Ecto neural progenitor cell (in vitro differentiated cells): ENCODE data around the gene FAF1.
A peak's percentile ranks its signal among the peaks of the same experiment; 100 is the strongest.
"Not testable (repeated sequence)": the region's sequence is repeated elsewhere in the genome, so short reads cannot be mapped to it uniquely, and the experiment has no call there.

Experiments used
- DNase-seq: peaks from one replicate; pipeline ENCODE4 v3.0.0-alpha.2; 2018; ENCODE audit warnings: low spot score

The FAF1 gene

DNA sequence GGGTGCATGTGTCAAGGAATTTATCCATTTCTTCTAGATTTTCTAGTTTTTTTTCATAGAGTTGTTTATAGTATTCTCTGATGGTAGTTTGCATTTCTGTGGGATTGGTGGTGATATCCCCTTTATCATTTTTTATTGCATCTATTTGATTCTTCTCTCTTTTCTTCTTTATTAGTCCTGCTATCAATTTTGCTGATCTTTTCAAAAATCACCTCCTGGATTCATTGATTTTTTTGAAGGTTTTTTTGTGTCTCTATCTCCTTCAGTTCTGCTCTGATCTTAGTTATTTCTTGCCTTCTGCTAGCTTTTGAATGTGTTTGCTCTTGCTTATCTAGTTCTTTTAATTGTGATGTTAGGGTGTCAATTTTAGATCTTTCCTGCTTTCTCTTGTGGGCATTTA lies 52.5 kb downstream of the FAF1 start:
- DNase-seq, result not testable (repeated sequence)

DNA sequence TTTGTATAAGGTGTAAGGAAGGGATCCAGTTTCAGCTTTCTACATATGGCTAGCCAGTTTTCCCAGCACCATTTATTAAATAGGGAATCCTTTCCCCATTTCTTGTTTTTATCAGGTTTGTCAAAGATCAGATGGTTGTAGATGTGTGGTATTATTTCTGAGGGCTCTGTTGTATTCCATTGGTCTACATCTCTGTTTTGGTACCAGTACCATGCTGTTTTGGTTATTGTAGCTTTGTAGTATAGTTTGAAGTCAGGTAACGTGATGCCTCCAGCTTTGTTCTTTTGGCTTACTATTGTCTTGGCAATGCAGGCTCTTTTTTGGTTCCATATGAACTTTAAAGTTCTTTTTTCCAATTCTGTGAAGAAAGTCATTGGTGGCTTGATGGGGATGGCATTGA lies 54.0 kb downstream of the FAF1 start:
- DNase-seq, result not testable (repeated sequence)

DNA sequence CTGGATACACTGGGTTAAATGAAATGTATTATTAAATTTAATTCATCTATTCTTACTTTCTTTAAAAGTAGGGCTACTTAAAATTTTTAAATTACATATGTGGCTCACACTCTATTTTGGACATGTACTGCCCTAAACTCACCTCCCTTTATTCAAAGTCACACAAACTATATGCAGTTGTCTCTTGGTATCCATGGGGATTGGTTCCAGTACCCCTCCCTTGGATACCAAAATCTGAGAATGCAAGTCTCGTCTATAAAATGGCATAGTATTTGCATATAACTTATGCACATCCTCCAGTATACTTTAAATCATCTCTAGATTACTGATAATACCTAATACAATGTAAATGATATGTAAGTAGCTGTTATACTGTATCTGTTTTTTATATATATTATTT lies 57.6 kb downstream of the FAF1 start:
- DNase-seq, result no peak

DNA sequence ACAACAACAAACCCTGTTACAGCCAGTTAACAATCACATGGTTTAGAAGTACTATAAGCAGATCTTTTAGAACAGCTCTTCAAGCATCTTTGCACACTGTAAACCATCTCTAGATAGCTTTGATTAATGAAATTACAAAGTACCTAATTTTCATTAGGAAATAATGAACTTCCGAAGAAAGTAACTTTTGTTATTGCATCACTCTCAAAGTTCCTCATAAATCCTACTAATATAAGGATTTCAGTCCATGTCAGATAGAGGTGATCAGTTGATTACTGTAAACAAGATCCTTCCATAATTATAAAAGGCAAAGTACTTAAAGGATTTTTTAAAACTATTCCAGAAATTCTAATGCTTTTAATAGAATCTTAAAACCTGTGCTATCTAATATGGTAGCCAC lies 58.2 kb downstream of the FAF1 start:
- no peak for DNase-seq

DNA sequence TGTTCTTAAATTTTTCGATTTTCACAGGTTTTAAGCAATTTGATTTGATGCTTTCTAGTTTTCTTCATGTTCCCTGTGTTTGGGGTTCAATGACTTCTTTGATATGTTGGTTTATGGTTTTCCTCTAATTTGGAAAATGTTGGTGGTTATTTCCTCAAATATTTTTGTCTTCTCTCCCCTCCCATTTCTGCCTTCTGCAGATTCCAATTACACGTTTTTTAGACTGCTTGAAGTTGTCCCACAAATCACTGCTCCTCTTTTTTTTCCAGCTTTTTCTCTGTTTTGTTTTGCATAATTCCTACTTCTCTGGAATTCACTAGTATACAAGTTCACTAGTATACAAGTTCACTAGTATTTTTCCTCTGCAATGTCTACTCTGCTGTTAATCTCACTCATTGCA lies 61.3 kb downstream of the FAF1 start:
- no peak for DNase-seq

DNA sequence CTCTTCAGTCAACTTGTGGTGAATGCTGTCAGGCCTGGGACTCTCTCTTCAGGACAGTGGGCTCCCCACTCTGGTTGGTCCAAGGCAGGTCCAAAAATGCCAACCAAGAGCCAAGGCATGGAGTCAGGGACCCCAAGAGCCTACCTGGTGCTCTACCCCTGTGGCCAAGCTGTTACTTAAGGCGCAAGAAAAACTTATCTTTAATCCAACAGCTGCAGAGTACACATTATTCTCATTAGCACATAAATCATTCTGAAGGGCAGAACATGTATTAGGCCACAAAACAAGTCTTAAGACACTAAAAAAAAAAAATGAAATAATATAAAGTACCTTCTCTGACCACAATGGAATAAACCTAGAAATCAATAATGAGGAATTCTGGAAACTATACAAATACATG lies 65.7 kb downstream of the FAF1 start:
- no peak for DNase-seq

DNA sequence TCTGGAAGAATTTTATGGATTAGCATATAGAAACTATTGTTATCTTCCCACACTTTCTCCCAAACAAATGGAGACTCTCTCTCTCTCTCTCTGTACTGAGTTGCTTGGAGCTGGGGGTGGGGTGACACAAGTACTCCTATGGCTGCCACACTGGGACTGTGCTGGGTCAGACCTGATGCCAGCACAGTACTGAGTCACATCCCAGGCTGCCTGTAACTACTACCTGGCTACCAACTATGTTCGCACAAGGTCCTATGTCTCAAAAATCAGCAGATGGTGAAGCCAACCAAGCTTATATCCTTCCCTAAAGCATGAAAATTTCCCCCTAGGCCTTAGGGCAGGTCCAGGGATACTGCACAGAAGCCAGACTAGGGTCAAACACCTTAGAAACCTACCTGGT lies 66.6 kb downstream of the FAF1 start:
- DNase-seq, result no peak

DNA sequence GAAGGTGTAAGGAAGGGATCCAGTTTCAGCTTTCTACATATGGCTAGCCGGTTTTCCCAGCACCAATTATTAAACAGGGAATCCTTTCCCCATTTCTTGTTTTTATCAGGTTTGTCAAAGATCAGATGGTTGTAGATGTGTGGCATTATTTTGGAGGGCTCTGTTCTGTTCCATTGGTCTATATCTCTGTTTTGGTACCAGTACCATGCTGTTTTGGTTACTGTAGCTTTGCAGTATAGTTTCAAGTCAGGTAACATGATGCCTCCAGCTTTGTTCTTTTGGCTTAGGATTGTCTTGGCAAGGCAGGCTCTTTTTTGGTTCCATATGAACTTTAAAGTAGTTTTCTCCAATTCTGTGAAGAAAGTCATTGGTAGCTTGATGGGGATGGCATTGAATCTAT lies 72.5 kb downstream of the FAF1 start:
- DNase-seq, result not testable (repeated sequence)

DNA sequence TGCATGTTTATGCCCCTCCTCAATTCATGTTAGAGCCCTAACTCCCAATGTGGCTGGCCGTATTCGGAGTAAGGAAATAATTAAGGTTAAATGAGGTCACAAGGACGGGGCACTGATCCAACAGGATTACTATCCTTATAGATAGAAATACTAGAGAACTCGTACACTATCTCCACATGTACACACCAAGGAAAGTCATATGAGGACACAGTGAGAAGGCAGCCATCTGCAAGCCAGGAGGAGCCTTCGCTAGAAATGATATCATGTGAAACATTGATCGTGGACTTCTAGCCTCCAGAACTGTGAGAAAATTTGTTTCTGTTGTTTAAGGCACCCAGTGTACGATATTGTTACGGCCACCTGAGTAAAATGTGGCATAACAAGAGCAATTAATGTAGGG lies 79.7 kb downstream of the FAF1 start:
- no peak for DNase-seq

DNA sequence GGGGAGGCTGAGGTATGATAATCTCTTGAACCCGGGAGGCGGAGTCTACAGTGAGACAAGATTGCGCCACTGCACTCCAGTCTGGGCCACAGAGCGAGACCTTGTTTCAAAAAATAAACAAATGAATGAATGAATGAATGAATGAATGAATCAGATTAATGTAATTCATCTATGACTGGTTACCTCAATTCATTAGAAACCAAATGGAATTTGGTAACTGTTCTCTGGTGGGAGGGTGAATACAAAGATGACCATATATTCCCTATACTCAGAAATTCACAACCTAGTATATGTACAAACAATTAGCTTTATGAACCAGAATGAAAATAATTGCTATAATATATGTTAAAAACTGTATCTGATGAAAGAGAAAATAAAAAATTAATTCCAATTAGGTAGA lies 80.9 kb downstream of the FAF1 start:
- no peak for DNase-seq

DNA sequence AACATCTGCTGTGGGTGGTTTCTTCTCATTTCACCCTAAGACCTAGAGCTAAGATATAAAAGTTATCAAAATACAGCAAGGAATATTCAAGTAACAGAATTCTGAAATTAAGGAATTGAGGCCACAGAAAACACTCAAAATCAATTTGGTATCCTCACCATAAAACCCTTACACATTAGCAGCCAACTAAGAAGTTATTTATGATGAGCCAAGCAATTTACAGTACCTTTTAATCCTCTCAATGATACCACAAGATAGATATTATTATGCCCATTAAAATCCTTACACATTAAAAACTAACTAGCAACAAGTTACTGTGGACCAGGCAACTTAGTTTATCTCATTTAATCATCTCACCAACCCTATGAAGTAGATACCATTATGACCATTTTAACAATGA lies 81.6 kb downstream of the FAF1 start:
- no peak for DNase-seq

DNA sequence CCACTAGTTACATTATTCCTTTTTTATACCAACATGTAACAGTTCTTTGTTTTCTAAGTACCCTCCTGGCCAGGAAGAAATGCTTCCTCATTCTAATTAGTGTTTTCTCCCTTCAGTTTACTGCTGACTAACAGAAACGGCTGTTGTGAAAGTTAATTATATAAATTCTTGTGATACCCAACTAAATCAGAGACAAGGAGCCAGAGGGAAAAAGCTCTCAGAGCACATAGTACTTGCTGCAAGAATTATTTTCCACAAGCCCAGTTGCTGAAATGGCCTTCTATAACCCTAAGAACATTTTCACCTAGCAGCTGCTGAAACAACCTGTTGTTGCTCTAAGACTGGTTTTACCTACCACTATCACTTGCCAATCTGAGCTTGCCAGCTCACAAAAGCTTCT lies 82.4 kb downstream of the FAF1 start:
- DNase-seq, result no peak

DNA sequence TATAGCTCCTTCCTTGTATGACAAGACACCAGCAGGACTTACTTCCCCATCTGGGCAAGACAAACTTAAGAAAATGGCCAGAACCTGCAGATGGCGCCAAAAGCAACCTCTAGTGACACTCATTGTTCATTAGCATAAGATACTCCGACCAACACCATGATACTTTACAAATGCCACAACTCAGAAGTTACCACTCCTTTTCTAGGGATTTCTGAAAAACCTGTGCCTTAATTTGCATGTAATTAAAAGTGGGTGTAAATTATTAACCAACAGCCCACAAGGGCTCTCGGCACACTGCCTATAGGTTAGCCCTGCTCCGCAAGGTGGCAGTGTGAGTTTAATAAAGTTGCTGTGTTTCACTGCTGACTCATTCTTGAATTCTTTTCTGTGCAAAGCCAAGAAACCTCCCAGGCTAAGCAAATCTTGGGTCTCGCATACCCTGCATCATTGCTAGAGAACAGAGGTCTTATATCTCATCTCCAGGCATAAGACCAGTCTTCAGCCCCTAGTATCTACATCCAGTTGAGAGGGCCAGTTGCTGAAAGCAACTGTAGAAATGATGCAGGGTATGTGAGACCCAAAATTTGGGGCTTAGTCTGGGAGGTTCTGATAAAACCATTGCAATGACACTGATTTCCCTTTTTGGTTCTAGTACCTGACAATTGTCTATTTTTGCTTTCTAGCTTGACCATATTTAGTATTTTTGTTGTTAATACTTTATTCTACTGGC lies 86.4 kb downstream of the FAF1 start:
- peak; percentile 64 for DNase-seq

DNA sequence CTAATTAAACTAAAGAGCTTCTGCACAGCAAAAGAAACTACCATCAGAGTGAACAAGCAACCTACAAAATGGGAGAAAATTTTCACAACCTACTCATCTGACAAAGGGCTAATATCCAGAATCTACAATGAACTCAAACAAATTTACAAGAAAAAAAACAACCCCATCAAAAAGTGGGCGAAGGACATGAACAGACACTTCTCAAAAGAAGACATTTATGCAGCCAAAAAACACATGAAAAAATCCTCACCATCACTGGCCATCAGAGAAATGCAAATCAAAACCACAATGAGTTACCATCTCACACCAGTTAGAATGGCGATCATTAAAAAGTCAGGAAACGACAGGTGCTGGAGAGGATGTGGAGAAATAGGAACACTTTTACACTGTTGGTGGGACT lies 95.2 kb downstream of the FAF1 start:
- DNase-seq, result not testable (repeated sequence)

DNA sequence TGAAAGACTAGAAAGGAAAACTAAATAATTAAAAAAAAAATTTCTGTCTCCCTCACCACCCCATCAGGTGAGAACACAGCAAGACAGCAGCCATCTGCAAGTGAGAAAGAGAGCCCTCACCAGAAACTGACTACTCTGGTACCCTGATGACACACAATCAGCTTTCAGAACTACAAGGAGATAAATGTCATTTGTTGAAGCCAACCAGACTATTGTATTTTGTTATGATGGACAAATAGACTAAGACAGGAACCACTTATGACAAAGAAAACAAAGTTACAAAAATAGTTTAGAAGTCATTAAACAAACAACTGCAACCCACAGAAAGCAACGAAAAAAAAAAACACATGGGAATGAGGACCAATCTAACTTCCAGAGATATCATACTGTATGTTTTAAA lies 98.3 kb downstream of the FAF1 start:
- DNase-seq, result no peak

DNA sequence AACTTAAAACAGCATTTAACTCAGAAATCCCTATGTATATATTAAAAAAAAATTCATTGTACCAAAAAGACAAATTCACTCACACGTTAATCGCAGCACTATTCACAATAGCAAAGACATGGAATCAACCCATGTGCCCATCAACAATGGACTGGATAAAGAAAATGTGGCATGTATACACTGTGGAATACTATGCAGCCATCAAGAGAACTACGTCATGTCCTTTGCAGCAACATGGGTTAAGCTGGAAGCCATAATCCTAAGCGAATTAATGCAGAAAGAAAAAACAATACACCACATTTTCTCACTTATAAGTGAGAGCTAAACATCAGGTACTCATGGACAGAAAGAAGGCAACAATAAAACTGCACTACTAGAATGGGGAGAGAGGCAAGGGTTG lies 99.4 kb downstream of the FAF1 start:
- DNase-seq, result no peak

DNA sequence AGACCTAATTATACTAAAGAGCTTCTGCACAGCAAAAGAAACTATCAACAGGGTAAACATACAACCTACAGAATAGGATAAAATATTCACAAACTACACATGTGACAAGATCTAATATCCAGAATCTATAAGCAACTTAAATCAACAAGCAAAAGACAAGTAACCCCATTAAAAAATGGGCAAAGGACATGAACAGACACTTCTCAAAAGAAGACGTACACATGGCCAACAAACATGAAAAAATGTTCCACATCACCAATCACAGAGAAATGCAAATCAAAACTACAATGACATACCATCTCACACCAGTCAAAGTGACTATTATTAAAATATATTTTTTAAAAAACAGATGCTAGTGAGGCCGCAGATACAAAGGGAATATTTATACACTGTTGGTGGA lies 99.8 kb downstream of the FAF1 start:
- DNase-seq, result no peak

DNA sequence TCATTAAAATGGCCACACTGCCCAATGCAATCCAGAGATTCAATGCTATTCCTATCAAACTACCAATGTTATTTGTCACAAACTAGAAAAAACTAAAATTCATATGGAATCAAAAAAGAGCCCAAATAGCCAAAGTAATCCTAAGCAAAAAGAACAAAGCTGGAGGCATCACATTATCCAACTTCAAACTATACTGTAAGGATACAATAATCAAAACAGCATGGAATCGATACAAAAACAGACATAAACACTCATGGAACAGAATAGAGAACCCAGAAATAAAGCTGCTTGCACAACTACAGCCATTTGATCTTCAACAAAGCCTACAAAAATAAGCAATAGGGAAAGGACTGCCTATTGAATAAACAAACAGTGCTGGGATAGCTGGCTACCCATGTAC lies 100.4 kb downstream of the FAF1 start:
- DNase-seq, result no peak

DNA sequence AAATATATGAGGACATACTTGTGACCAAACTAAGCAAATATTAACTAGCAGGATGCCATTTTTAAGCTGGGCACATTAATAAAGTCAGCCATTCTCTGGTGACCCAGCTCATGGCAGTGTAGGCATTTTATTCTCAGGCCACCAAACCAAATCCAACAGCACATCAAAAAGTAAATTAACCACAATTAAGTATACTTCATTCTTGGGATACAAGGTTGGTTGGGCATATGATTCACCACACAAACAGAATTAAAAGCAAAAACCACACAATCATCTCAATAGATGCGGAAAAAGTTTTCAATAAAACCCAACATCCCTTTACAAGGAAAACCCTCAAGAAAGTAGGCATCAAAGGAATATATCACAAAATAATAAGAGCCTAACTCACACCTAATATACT lies 101.3 kb downstream of the FAF1 start:
- DNase-seq, result no peak

DNA sequence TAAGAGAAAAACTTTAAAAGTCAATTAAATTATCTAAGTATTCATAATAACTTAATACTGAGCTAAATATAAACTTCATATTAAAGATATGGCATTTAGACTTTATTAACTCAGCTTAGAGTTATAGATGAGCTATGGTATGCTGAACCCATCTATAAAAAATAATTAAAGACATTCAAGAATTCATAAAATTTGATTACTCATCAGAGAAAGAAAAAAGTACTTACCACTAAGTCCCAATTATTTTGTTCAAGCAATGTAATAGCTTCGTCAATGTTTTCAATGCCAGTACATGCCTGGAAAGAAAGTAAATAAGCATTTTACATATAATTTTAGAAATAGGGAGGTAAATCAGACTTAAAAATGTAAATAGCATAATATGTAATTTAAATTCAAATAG lies 102.4 kb downstream of the FAF1 start:
- no peak for DNase-seq

DNA sequence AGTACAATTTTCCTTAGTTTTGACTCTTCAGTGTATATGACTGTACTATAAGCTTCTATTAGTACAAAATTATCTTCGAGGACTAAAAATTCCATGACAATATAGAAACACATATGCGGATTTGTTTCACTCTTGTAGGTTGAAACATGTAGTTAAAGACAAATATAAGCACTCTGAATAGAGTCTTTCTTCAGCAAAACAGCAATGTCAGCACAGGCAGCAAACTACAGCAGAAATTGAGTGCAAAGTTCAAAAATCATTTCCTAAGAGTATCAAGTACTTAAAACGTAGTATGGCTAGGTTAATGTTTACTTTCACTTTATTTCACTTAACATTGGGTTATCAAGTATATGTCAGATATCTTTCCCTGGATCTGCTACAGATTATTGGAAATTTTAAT lies 106.7 kb downstream of the FAF1 start:
- no peak for DNase-seq

DNA sequence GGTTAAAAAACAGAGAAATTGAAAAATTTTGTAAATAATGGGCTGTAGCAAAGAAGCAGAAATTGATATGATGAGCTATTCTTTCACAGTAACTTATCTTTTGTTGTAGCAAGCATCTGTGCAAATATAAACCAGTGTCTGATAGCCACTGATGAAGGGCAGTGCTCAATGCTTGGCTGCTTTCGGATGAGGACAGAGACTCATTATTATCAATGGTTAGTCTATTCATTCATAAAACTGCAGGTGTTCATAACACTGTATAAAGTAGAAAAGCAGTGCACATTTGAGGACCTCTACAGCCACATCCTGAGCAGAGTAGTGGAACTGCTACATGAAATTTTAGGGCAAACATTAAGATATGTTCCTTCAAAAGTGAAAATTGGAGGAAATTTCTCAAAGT lies 107.2 kb downstream of the FAF1 start:
- DNase-seq, result no peak

DNA sequence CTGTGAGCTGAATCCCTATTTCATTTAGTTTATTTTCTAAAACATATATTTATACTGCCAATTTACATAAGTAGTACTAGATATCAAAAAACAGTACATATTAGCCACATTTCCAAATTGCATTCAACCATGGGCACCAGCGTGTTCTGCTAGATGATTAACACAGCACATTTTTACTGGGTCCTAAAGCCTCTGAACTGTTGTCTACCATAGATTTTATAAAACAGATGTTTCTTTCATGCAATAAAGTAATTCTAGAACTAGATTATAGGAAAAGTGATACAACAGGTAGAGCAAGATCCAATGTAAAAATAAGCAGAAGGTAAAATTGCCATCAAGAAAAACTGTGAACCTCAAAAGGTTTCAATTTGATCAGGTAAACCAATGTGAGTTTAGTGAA lies 108.6 kb downstream of the FAF1 start:
- no peak for DNase-seq

DNA sequence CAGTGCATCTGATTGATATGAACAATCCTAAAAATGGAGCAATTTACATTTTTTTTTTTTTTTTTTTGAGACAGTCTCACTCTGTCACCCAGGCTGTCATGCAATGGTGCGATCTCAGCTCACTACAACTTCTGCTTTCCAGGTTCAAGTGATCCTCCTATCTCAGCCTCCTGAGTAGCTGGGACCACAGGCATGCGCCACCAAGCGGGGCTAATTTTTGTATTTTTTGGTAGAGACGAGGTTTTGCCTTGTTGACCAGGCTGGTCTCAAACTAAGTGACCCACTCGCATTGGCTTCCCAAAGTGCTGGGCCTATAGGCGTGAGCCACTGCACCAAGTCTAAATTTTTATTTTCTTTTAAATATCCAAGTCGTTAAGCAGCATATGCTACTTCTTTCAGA lies 109.0 kb downstream of the FAF1 start:
- DNase-seq, result no peak

DNA sequence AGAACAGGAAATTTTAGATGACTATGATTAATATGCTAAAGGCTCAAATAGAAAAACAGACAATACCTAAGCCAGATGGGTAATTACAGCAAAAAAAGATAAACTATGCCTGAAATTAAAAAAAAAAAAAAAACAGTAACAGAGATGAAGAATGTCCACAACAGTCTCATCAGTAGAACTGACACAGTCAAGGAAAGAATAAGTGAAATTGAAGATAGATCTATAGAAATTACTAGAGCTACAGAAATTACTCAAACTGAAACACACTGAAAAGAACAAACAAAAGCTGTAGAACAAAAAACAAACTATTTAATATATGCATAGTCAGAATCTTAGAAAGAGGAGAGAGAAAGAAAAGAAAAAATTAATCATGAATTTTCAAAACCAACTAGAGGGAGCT lies 112.8 kb downstream of the FAF1 start:
- DNase-seq, result no peak
